Activated T-cell treated with anti-CD3 and anti-CD28 coated beads, Interleukin-2, amount 50 U/mL, for 48 hours (primary cell): Measurements from ENCODE around the gene GABRG2.
"Not testable (repeated sequence)": the region's sequence is repeated elsewhere in the genome, so short reads cannot be mapped to it uniquely, and the experiment has no call there.

Experiments used
- DNase-seq, 2 experiments: peaks; one replicate each; pipeline ENCODE4 v3.0.0-alpha.2; 2020

Gene GABRG2

DNA sequence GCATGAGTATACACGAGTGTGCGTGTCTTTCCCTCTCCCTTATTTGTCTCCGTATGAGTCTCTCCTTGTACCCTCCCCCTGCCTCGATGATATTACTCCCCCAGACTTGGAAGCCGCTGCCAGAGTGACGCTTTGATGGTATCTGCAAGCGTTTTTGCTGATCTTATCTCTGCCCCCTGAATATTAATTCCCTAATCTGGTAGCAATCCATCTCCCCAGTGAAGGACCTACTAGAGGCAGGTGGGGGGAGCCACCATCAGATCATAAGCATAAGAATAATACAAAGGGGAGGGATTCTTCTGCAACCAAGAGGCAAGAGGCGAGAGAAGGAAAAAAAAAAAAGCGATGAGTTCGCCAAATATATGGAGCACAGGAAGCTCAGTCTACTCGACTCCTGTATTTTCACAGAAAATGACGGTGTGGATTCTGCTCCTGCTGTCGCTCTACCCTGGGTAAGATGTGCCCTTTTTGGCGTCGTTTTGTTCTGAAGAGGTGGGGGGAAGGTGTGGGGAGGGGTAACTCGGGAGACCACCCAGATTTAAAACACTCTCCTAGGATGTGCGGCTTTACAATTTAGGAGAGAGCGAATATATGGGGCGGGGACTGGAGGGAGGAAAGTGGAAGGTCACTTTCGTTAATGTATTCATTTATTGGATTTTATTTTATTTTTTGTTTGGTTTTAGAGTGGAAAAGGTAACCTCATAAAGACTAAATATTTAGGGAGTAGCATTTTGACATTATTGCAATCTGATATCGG is at the start of gene GABRG2:
GABRG2 (plus strand) TSS at position 119 of the 757 bp plus-strand sequence; CDS start at position 346, 227 bp downstream.
- no peak for DNase-seq

DNA sequence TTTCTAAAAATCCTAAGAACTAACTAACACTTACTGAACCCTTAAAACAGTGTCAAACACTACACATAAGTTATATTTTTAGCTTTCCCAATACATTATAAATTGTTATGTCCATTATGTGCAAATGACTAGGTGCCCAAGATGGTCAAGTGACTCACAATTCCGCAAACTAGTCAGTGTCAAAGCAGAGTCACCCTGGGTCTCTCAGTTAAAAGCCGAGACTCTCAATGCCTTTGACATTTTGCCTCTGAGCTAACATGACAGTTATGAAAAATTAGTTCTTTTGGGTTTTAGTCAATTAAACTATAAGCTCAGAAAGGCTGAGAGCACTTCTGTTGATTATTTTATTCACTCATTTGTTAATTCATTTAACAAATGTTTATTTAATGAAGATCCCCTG is 42.3 kb upstream of the GABRG2 start:
- no peak for DNase-seq

DNA sequence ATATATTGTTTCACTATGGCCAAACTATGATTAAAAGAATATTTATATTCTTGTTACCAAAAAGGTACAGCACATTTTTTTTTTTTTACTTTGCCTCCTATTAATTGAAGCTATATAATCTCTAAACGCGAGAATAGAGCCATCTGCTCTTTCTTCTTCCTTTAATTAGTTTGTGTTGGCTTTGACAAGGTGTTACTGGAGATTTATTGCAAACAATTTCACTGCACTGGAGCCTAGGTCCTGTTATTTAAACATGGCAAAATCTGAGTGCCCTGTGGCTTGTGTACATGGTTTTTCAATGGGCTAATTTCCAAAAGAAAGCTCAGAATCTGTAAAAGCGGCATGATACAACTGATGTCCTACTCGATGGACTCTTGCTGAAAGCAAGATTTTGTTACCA is 40.8 kb upstream of the GABRG2 start:
- no peak for DNase-seq

DNA sequence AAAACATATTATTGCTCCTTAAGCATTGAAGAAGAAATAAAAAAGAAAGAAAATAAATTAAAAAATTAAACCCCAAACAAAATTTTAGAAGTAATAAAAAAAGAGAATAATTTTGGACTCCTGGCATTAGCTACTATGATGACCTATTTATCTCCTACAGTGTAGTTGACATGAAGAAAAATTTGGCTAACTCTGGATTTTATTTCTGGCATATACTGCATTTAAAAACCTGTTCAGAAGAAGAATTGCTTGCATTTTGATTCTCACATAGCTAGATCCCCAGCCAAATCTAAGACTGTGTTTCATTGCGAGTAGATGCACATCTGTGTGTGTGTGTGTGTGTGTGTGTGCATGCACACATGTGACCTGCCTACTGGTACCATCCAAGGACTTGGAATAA is 30.1 kb upstream of the GABRG2 start:
- DNase-seq, result no peak

DNA sequence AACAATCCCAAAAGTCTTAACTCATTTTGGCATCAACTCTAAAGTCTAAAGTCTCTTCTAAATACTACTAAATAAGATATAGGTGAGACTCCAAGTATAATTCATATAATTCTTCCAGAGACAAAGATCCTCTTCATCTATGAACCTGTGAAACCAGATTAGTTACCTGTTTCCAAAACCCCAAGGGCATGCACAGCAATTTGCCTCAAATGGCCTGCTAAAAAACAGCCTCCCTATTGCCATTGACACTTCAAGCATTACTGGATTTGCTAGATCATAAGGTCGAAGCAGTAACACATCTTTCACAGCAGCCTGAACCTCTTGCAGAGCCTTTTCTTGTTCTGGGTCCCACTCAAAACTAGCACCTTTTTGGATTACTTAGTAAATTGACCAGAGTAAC is 20.3 kb upstream of the GABRG2 start:
- DNase-seq, result no peak

DNA sequence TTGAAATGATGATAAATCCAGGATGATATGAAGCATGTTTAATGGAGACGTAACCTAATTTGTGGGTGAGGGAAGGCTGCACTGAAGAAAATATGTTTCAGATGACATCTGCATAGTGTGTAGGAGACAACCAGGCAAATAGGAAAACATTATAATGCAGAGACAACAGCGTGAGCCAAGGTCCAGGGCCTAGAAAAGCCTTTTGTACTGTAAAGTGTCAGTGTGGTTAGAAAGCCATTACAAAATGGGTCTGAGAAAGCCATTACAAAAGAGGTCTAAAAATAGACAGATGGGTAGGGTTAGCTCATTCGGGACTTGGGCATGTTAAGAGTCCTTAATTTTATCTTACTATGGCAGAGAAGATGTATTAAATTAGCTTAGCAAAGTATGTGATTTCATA is 14.9 kb upstream of the GABRG2 start:
- no peak for DNase-seq

DNA sequence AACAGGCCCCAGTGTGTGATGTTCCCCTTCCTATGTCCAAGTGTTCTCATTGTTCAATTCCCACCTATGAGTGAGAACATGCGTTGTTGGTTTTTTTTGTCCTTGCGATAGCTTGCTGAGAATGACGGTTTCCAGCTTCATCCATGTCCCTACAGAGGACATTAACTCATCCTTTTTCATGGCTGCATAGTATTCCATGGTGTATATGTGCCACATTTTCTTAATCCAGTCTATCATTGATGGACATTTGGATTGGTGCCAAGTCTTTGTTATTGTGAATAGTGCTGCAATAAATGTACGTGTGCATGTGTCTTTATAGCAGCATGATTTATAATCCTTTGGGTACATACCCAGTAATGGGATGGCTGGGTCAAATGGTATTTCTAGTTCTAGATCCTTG is 12.5 kb upstream of the GABRG2 start:
- DNase-seq, result not testable (repeated sequence)

- no peak for DNase-seq
Measured at GRCh38 chr5:162067162-162067561, 411 bp upstream of the GABRG2 start.

- no peak for DNase-seq
Measured at GRCh38 chr5:162068412-162068811, 839 bp downstream of the GABRG2 start.

DNA sequence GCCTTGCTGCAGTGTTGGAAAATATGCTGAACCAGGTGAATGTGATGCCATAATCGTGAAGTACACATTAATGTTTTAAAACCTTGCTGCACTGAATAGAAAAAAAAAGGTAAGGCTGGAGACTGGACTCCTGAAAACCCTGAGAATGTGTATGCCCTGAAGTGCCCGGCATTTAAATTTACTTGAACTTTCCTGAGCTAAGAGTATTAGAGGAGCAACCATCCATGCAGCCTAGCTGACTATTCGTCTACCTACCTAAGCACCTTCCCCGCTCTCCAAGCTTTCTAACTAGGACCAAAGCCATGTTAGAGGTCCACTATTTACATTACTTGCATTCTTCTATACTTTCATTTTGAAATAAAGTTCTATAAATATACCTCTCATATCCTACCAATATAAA is 1.4 kb downstream of the GABRG2 start:
- DNase-seq, result no peak

DNA sequence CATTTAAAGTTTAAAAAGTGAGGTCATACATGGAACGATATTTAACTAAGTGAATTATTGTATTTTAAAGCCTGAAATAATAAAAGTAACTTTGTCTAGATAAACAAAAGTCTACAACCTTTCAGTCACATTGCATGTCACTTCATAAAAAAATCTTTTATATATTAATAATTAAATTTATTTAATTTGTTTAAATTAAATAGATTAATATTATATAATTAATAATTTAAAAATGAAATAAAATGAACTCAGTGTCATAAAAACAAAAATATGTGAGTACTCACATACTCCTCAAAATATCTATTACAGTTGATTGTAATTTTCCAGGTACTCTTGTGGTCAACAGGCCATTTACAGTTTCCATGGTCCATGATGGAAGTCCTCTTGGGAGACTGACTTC is 11.2 kb downstream of the GABRG2 start:
- no peak for DNase-seq

GRCh38 chr5:162091336-162091735 is 23.8 kb downstream of the GABRG2 start:
- DNase-seq, result no peak

DNA sequence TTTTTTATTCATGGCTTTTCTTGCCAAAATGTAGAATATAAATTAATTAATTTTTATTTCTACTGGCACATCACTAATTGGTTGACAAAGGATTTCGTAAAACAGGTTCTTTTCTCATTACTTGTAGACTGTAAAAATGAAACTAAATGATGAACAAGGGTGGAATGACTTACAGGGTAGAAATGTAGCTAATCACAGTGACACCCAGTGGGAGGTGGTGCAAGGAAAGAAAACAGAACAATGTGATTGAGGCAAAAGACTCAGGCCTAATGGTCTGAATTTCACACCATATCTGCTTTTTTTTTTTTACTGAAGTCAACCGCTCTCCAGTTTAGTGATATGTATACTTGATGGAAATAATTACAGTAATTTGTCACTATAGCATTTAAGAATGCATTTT is 28.9 kb downstream of the GABRG2 start:
- no peak for DNase-seq

- no peak for DNase-seq
Measured at GRCh38 chr5:162107591-162107990, 40.0 kb downstream of the GABRG2 start.

DNA sequence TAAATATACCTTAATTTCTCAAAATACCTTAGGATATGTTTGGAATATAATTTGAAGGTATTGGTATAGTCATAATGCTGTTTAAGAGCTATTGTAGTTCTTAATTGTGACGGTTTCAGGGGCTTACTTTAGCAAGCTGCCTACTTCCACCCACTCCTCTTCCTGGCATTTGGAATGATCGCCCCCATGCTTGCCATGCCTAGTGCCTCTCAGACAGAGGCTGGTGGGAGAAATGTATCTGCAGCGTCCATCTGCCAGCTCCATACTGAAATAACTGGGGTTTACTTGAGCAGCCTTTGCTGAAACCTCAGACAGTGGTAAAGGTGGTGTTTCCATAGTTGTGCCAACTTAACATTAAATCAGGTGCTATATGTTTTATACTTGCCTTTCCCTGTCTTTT is 52.2 kb downstream of the GABRG2 start:
- DNase-seq, result no peak

- DNase-seq, result no peak
Measured at GRCh38 chr5:162128117-162128516, 60.5 kb downstream of the GABRG2 start.

- no peak for DNase-seq
Measured at GRCh38 chr5:162132348-162132747, 64.8 kb downstream of the GABRG2 start.

- no peak for DNase-seq
Measured at GRCh38 chr5:162139190-162139589, 71.6 kb downstream of the GABRG2 start.

- DNase-seq, result no peak
Measured at GRCh38 chr5:162154242-162154641, 86.7 kb downstream of the GABRG2 start.

DNA sequence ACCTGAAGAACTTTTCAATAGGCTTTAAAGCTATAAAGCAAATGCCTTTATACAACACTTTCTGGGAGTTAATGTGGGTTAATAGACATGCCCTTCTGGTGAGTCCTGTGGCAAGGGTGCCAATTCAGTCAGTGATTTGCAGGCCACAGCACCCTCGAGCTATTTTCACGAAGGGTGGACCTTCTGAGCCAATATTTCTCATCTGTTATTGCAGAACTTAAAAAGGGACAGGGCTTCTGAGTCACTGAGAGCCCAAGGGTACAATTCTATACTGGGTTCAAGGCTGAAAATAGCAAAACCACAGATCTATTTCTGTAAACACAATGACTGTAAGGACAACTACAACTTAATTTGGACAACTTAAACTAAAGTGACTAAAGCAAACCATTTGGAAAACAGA is 92.8 kb downstream of the GABRG2 start:
- DNase-seq, result no peak

DNA sequence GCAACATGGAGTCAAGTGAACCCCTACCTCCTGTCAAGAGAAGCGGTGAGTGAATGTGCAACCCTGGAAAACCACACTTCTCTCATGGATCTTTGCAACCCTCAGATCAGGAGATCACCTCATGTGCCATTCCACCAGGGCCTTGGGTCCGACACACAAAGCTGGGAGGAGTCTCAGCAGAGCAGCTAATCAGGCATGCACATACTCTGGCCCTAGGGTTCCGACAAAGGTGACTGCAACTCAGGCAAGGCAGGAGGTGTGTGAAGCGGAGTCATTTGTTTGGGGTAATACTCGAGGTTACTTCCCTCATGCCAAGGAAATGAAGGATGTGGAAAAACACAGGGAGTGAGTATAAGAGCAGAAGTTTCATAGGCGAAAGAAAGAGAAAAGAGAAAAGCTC is 96.1 kb downstream of the GABRG2 start:
- DNase-seq, result no peak

DNA sequence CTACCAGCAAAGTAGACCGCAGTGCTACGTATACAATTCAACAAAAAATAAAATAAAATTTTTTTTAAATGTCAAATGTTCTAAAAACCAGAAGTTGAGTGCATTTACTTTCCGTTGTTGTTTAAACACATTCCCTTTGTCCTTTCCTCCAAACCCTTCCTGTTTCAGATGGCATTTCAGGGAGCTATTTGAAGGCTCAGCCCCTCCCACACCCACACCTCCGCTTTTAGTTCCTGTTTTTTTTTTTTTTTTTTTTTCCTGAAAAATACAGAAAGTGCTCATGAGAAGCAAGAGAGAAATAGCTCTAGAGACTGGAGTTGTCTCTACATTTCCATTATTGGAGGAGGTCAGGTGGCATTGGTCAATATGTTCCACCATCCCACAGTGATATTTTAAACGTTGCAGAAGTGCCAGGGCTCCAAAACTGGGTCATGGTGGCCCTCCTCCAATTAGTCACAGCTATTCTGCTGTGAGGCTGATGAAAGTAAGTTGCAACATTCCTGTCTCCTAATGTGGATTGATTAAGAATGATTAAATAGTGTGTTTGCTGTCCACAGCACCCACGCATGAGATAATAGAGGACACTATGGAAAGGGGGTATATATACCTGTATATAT is 106.9 kb downstream of the GABRG2 start:
- no peak for DNase-seq

DNA sequence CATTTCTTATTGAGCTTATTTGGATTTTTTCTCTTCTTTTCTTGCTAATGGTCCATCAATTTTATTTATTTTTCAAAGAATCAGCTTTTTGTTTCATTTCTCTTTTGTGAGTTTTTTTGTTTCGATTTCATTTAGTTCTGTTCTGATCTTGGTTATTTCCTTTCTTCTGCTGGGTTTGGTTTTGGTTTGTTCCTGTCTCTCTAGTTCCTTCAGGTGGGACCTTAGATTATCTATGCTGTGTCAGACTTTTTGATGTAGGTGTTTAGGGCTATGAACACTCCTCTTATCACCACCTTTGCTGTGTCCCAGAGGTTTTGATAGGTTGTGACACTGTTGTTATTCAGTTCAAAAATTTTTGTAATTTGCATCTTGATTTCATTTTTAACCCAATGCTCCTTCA is 119.8 kb downstream of the GABRG2 start:
- DNase-seq, result no peak

DNA sequence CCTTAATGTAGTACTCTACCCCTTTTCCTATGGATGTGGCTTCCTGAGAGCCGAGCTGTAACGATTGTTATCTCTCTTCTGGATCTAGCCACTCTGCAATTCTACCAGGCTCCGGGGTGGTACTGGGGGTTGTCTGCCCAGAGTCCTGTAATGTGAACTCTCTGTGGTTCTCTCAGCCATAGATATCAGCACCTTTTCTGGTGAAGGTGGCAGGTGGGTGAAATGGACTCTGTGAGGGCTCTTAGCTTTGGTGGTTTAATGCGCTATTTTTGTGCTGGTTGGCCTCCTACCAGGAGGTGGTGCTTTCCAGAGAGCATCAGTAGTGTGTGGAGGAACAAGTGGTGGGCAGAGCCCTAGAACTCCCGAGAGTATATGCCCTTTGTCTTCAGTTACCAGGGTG is 122.1 kb downstream of the GABRG2 start:
- no peak for DNase-seq

GRCh38 chr5:162193012-162193411 is 125.4 kb downstream of the GABRG2 start:
- no peak for DNase-seq
